Upper lobe of left lung (tissue), 6 donors: Measurements from ENCODE around the gene GALNT18. TPM values are rescaled to one million over a fixed set of nuclear protein-coding genes. Genes with fewer than 3 reads are reported as not detected.

Source experiments
- ATAC-seq, 2 donors: fragments of 200-7000 bp; cut with Tn5 transposase; one replicate each; pipeline ENCODE4 v1.9.1; 2022; ENCODE audit warnings: mild to moderate bottlenecking in 2 of 2, moderate library complexity in 2 of 2; ENCODE audit not compliant: low FRiP score in 2 of 2
- DNase-seq, 2 donors: peaks; one replicate each; pipeline ENCODE4 v3.0.0-alpha.2; 2019 to 2020
- H3K27ac ChIP-seq, 4 donors: fragments of 200-600 bp; sonication (generic); one replicate each; pipeline ENCODE4 v1.5.1; 2016 to 2019
- H3K27me3 ChIP-seq, 4 donors: fragments of 200-600 bp; sonication (generic); one replicate each; pipeline ENCODE4 v1.5.1; 2017 to 2019
- H3K36me3 ChIP-seq, 4 donors: fragments of 200-600 bp; sonication (generic); one replicate each; pipeline ENCODE4 v1.5.1; 2016 to 2019
- H3K4me1 ChIP-seq, 4 donors: fragments of 200-600 bp; sonication (generic); one replicate each; pipeline ENCODE4 v1.5.1; 2018 to 2019
- H3K4me3 ChIP-seq, 4 donors: fragments of 200-600 bp; sonication (generic); one replicate each; pipeline ENCODE4 v1.5.1; 2017 to 2019; ENCODE audit warnings: mild to moderate bottlenecking in 2 of 4, moderate library complexity in 1 of 4
- H3K9me3 ChIP-seq, 4 donors: fragments of 200-600 bp; sonication (generic); one replicate each; pipeline ENCODE4 v1.5.1; 2018 to 2019
- EP300 ChIP-seq, 4 donors: sonication (generic); formaldehyde crosslinking; IDR thresholded peaks; one replicate each; pipeline ENCODE4 v1.5.1; 2017; ENCODE audit warnings: antibody characterized with exemption in 4 of 4, control low read depth in 2 of 4
- POLR2A ChIP-seq, 4 donors: fragments of 450-650 bp; IDR thresholded peaks; one replicate each; pipeline ENCODE4 v1.5.1; 2016 to 2017; ENCODE audit warnings: antibody characterized with exemption in 4 of 4, mild to moderate bottlenecking in 2 of 4
- POLR2AphosphoS5 ChIP-seq, 2 donors: sonication (generic); formaldehyde crosslinking; IDR thresholded peaks; one replicate each; pipeline ENCODE4 v1.5.1; 2017; ENCODE audit warnings: antibody characterized with exemption in 2 of 2
- WGBS, 2 donors: methylation state at CpG; one replicate each; pipeline ENCODE4 v1.1.5; 2017 to 2018; 5-methylcytosine and 5-hydroxymethylcytosine counted together
- total RNA-seq, 6 donors: library from RNA; depleted of rRNA in 4 of 6; stranded (reverse); fragments of >200 nt in 4 of 6; gene quantifications; one replicate each; pipeline versions ENCODE4 v1.1.0 to v1.2.1, GENCODE V29; 2016 to 2021
- TF ChIP-seq, protein P1 (sequence below), 6 experiments: fragments of 450-650 bp in 4 of 6; fragments of 200-600 bp in 2 of 6; sonication (generic) in 2 of 6; IDR thresholded peaks; one replicate each; pipeline ENCODE4 v1.5.1; 2016 to 2019; ENCODE audit warnings: antibody characterized with exemption in 6 of 6
- donor health status: DM: no; HTN: no; CAD: no; lungs with moderate emphysema.
- donor health status: DM: no; HTN: yes; CAD: no; lungs with severe emphysema.

Gene GALNT18
- total RNA-seq, 6 donors from 2014 or later: 48.2 to 115 (median 61.8) TPM

DNA sequence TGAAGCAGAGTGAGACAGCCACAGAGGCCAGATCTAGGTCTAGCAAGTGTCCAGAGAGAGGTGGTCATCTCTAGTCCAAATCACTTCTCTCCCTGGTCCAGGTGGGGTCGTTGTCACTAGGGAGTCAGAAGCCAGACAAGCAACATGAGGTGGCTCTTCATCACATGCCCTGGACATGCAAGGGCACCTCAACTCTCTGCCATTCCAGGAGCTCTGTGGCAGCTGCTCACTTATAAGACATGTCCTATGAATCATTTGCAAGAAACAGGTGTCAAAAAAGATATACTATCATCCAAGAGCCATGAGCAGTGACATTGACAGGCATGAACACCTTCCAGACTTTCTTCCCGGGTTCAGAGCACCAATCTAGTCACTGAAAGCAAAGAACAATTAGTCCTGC, 130.8 kb downstream of the GALNT18 start:
- H3K4me3 ChIP-seq: no peak overlapping the region
- H3K4me1 ChIP-seq: peaks cover 0 to 3% (median 0%) of the 10 kb centered on the region in 4 donors
- ATAC-seq (no peak), DNase-seq (no peak)
- WGBS, 2 donors: 73 to 84% methylated on average over 2 of the region's 2 CpGs
- TF ChIP-seq, protein P1, sequence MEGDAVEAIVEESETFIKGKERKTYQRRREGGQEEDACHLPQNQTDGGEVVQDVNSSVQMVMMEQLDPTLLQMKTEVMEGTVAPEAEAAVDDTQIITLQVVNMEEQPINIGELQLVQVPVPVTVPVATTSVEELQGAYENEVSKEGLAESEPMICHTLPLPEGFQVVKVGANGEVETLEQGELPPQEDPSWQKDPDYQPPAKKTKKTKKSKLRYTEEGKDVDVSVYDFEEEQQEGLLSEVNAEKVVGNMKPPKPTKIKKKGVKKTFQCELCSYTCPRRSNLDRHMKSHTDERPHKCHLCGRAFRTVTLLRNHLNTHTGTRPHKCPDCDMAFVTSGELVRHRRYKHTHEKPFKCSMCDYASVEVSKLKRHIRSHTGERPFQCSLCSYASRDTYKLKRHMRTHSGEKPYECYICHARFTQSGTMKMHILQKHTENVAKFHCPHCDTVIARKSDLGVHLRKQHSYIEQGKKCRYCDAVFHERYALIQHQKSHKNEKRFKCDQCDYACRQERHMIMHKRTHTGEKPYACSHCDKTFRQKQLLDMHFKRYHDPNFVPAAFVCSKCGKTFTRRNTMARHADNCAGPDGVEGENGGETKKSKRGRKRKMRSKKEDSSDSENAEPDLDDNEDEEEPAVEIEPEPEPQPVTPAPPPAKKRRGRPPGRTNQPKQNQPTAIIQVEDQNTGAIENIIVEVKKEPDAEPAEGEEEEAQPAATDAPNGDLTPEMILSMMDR (IDR thresholded peaks at IDR 0.05): no peak
- TF ChIP-seq POLR2AphosphoS5 (IDR thresholded peaks at IDR 0.05): no peak
- no peak for TF ChIP-seq POLR2A (IDR thresholded peaks at IDR 0.05)
- TF ChIP-seq EP300 (IDR thresholded peaks at IDR 0.05): no peak
- H3K27ac ChIP-seq: no peak overlapping the region
- no peaks in the 10 kb centered on the region for H3K9me3 ChIP-seq
- H3K36me3 ChIP-seq: no peaks in the 10 kb centered on the region
- no peaks in the 10 kb centered on the region for H3K27me3 ChIP-seq

DNA sequence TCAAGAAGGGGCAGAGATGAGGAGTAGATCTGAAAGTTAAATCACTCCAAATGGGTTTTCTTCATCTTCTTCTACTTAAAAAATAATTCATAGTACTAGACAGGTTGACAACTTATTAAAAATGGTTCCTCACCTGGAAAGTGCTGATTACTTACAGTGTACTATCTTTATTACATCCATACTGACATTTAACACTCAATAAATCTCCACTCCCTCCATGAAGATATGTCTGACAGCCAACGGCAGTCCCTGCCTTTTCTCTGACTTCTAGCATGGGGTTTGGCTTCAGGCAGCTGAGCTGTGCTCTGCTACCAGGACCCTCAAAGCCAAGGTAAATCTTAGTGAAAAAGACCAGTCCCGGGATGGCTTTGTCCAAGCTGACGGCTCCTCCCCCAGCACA, 135.4 kb downstream of the GALNT18 start:
- DNase-seq: no peak
- TF ChIP-seq POLR2A (IDR thresholded peaks at IDR 0.05) (no peak), EP300 (IDR thresholded peaks at IDR 0.05) (no peak), POLR2AphosphoS5 (IDR thresholded peaks at IDR 0.05) (no peak)
- TF ChIP-seq, protein P1 (IDR thresholded peaks at IDR 0.05): no peak
- no peaks in the 10 kb centered on the region for H3K27me3 ChIP-seq
- H3K4me1 ChIP-seq: peaks cover 0 to 6% (median 1%) of the 10 kb centered on the region in 4 donors
- no peaks in the 10 kb centered on the region for H3K36me3 ChIP-seq
- no peaks in the 10 kb centered on the region for H3K9me3 ChIP-seq
- ATAC-seq: no peak
- H3K27ac ChIP-seq: no peak overlapping the region
- 86 to 94% methylated on average over 3 of the region's 3 CpGs for WGBS, 2 donors
- no peak overlapping the region for H3K4me3 ChIP-seq

DNA sequence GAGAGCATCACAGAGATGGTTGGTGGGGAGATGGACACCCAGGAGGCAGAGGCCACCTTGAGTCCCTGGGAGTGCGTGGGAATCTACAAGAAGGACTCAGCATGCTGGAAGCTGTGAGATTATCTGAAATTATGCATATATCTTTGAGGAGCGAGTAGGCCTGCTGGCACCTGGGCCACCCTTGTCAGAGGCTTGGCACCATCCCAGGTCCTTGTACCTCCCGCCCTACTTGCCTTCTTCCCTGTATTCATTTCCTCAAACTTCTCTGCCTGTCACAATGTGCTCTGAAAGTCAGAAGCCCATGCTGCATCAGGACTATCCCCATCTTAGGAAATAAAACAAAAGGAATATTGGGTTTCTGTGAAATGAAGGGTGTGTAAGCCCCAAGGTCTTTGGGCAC, 135.8 kb downstream of the GALNT18 start:
- no peak for TF ChIP-seq POLR2AphosphoS5 (IDR thresholded peaks at IDR 0.05)
- no peak for TF ChIP-seq EP300 (IDR thresholded peaks at IDR 0.05)
- TF ChIP-seq, protein P1 (IDR thresholded peaks at IDR 0.05): no peak
- TF ChIP-seq POLR2A (IDR thresholded peaks at IDR 0.05): no peak
- Histone ChIP-seq H3K36me3 (no peaks in the 10 kb centered on the region), H3K4me1 (peaks cover 0 to 6% (median 1%) of the 10 kb centered on the region in 4 donors), H3K9me3 (no peaks in the 10 kb centered on the region), H3K4me3 (no peak overlapping the region), H3K27ac (no peak overlapping the region), H3K27me3 (no peaks in the 10 kb centered on the region)
- 54 to 75% methylated on average over 3 of the region's 3 CpGs for WGBS, 2 donors
- ATAC-seq (no peak), DNase-seq (peak in 1 of 2 donors; percentile 69)

DNA sequence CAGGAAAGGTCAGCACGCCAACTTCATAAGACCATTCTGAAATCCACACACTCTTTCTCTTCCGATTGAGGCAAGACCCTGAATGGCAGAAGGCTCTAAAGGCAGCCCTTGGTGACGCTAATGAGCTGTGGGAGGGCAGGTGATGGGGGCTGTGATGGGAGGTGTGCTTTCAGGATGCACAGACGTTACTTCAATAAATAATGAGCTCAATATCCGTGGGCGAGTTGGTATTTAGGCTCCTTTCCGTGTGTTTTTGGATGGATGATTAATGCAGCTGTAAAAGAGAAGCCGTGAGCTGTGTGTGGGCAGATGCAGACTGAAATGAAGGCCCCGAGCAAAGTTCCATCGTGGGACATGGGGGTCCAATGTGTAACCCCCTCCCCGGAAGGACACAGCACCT, 138.2 kb downstream of the GALNT18 start:
- no peaks in the 10 kb centered on the region for H3K27me3 ChIP-seq
- no peak overlapping the region for H3K27ac ChIP-seq
- peaks cover 0 to 6% (median 1%) of the 10 kb centered on the region in 4 donors for H3K4me1 ChIP-seq
- ATAC-seq: no peak
- WGBS, 2 donors: 82 to 94% methylated on average over 11 of the region's 11 CpGs
- TF ChIP-seq POLR2AphosphoS5 (IDR thresholded peaks at IDR 0.05) (no peak), EP300 (IDR thresholded peaks at IDR 0.05) (no peak), POLR2A (IDR thresholded peaks at IDR 0.05) (no peak)
- TF ChIP-seq, protein P1 (IDR thresholded peaks at IDR 0.05): no peak
- no peaks in the 10 kb centered on the region for H3K36me3 ChIP-seq
- H3K4me3 ChIP-seq: no peak overlapping the region
- no peak for DNase-seq
- H3K9me3 ChIP-seq: no peaks in the 10 kb centered on the region

DNA sequence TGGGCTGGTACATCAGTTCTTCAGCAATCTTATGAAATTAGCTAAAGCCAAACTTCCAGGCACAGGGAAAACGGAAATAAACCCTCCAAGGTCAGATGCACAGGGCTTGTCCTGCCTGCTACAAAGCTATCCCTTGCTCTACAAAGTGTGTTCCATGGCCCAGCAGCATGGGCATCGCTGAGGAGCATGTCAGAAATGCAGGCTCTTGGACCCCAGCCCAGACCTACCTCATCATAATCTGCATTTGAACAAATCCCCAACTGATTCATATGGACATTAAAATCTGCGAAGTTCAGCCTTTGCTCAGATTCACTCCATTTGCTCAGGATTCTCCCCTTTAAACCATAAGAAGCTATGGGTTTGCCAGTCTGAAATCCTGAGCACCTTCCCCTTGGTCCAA, 139.1 kb downstream of the GALNT18 start:
- TF ChIP-seq EP300 (IDR thresholded peaks at IDR 0.05) (no peak), POLR2AphosphoS5 (IDR thresholded peaks at IDR 0.05) (no peak), POLR2A (IDR thresholded peaks at IDR 0.05) (no peak)
- TF ChIP-seq, protein P1 (IDR thresholded peaks at IDR 0.05): no peak
- WGBS, 2 donors: 76 to 88% methylated on average over 3 of the region's 3 CpGs
- no peak for ATAC-seq

More for the DNA sequence above, 139.1 kb downstream of the GALNT18 start:
- peaks cover 0 to 6% (median 4%) of the 10 kb centered on the region in 4 donors for H3K4me1 ChIP-seq
- DNase-seq: no peak
- no peaks in the 10 kb centered on the region for H3K36me3 ChIP-seq
- H3K27me3 ChIP-seq: no peaks in the 10 kb centered on the region
- H3K9me3 ChIP-seq: no peaks in the 10 kb centered on the region
- H3K4me3 ChIP-seq: no peak overlapping the region
- no peak overlapping the region for H3K27ac ChIP-seq
